Measurements from ENCODE around the gene FGF14.

DNA sequence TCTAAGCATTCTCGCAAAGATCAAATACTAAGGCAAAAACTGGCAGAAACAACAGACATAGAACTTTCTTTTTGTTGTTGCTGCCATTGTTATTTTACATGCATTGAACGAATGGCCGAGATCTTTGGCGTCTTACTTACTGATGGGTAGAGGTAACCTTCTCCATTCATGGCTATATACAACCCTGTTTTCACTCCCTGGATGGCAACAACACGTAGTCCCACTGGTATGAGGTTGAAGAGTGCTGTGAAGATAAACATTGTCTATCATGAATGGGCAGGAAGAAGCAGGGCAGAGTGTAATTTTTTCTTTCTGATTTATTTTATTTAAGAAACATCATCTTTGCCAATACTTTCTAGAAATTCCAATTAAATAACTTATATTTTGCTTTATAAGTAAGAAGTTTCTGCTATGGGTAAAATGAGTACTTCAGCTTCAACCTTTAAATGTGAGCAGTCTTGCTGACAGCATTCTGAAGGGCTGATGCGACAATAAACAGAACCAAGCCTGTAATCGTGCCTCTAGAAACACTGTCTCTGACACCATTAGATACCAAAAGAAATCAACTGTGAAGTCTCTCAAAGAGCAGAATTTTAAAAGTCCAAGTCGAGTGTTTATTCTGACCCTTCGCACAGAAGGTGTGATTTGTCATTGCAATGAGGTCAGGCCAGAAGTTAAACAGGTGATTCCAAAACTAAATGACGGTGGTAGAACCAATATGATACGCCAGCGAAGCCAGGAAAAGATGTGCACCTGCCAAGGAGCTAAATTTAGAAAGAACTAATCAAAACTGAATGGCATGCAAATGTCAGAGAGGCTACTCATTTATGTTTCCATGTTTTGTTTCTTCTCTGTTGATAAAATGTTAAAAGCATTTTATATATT is 533.0 kb downstream of the FGF14 start:
- TF ChIP-seq, protein P1, sequence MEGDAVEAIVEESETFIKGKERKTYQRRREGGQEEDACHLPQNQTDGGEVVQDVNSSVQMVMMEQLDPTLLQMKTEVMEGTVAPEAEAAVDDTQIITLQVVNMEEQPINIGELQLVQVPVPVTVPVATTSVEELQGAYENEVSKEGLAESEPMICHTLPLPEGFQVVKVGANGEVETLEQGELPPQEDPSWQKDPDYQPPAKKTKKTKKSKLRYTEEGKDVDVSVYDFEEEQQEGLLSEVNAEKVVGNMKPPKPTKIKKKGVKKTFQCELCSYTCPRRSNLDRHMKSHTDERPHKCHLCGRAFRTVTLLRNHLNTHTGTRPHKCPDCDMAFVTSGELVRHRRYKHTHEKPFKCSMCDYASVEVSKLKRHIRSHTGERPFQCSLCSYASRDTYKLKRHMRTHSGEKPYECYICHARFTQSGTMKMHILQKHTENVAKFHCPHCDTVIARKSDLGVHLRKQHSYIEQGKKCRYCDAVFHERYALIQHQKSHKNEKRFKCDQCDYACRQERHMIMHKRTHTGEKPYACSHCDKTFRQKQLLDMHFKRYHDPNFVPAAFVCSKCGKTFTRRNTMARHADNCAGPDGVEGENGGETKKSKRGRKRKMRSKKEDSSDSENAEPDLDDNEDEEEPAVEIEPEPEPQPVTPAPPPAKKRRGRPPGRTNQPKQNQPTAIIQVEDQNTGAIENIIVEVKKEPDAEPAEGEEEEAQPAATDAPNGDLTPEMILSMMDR (IDR thresholded peaks at IDR 0.05), result no peak
- TF ChIP-seq EP300 (IDR thresholded peaks at IDR 0.05) (no peak), POLR2A (IDR thresholded peaks at IDR 0.05) (no peak)
